DMS 273 (cell line): ENCODE results near the gene CST6.
"Not testable (repeated sequence)": the region's sequence is repeated elsewhere in the genome, so short reads cannot be mapped to it uniquely, and the experiment has no call there.

Source experiments
- DNase-seq: peaks from one replicate; lab custom pipeline; 2025; ENCODE audit not compliant: unreplicated experiment; lab: John Stamatoyannopoulos, UW

Gene CST6

GRCh38 chr11:65983589-65983987 is 28.2 kb upstream of the CST6 start:
- no peak for DNase-seq

- DNase-seq: no peak
Measured at GRCh38 chr11:65987336-65987735, 24.5 kb upstream of the CST6 start.

GRCh38 chr11:65988791-65989592 is 22.8 kb upstream of the CST6 start:
- DNase-seq: peak; percentile 93

- peak; percentile 68 for DNase-seq
Measured at GRCh38 chr11:65992056-65992455, 19.8 kb upstream of the CST6 start.

GRCh38 chr11:65997286-65997685 is 14.5 kb upstream of the CST6 start:
- DNase-seq: no peak

- peak; percentile 97 for DNase-seq
Measured at GRCh38 chr11:66001942-66002647, 9.7 kb upstream of the CST6 start, which contains the start of the genes BANF1 and EIF1AD. Gene BANF1 (plus strand): TSS chr11:66002503. CDS start chr11:66003251, 748 bp downstream. Gene EIF1AD (minus strand): TSS chr11:66002157. CDS start chr11:66000389, 1,768 bp downstream.

- DNase-seq: peak; percentile 74
Measured at GRCh38 chr11:66002648-66003225, 9.1 kb upstream of the CST6 start.

GRCh38 chr11:66003291-66003690 is 8.5 kb upstream of the CST6 start:
- no peak for DNase-seq

- no peak for DNase-seq
Measured at GRCh38 chr11:66004186-66004585, 7.6 kb upstream of the CST6 start.

- no peak for DNase-seq
Measured at GRCh38 chr11:66006134-66006890, 5.5 kb upstream of the CST6 start.

- no peak for DNase-seq
Measured at GRCh38 chr11:66006891-66007176, 5.0 kb upstream of the CST6 start.

GRCh38 chr11:66007201-66007634 is 4.6 kb upstream of the CST6 start:
- no peak for DNase-seq

- DNase-seq: no peak
Measured at GRCh38 chr11:66008095-66008467, 3.7 kb upstream of the CST6 start.

GRCh38 chr11:66008468-66009101 is 3.2 kb upstream of the CST6 start:
- DNase-seq: no peak

GRCh38 chr11:66010036-66010435 is 1.8 kb upstream of the CST6 start:
- not testable (repeated sequence) for DNase-seq

GRCh38 chr11:66011239-66011784 is 496 bp upstream of the CST6 start:
- DNase-seq: no peak

GRCh38 chr11:66012371-66012945 is 650 bp downstream of the CST6 start:
- no peak for DNase-seq

- no peak for DNase-seq
Measured at GRCh38 chr11:66012946-66013761, 1.3 kb downstream of the CST6 start.

GRCh38 chr11:66013762-66014100 is 1.9 kb downstream of the CST6 start:
- no peak for DNase-seq
